Mesenteric fat pad (tissue), 1 donor: ENCODE results near the gene TRIM29. TPM values are rescaled to one million over a fixed set of nuclear protein-coding genes. Genes with fewer than 3 reads are reported as not detected.
A peak's percentile ranks its signal among the peaks of the same experiment; 100 is the strongest.
"Not testable (repeated sequence)": the region's sequence is repeated elsewhere in the genome, so short reads cannot be mapped to it uniquely, and the experiment has no call there.

ENCODE experiments used
- DNase-seq: peaks from one replicate; pipeline ENCODE4 v3.0.0-alpha.2; 2020; ENCODE audit warnings: low spot score
- total RNA-seq: library from RNA; stranded (reverse); fragmentation: NEBNext Ultra II Directional; extraction: Animal tissue kit (Norgen Biotek cat#: 25700); gene quantifications from one replicate; pipeline ENCODE4 v1.2.1, GENCODE V29; 2021
- donor health status: DM: yes; HTN: yes; CAD: no.

The TRIM29 gene
- total RNA-seq, 1 donor from 2014 or later, result 1.3 TPM

DNA sequence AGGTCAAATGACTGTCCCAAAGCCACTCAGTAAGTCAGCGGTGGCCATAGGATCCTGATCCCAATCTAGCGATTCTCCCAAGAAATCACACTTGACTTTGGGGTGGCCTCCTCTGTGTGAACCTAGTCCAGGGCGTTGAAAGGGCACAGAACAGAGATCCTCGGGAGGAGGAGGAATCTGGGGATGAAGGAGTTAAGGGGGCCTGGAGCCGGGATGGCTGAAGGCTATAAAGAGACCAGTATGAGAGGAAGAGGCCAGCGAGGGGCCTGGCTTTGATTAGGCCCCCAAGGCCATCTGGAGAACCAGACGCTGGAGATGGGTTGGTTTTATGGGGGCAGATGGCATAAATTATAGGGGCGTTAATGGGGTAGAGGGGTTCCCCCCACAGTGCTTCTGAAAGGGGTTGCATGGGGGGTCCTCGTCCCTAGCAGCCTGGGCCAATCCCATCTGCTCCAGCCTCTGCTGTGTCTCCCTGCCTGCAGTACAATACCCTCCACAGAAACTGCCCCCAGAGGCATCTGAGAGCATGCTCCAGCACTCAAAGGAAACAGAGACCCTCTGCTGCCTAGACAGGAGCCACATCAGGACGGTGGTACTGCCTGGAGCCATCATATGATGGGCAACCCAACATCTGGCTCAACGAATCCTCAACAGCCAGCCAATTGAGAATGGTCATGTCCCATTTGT lies 35.2 kb upstream of the TRIM29 start:
- peak; percentile 53 for DNase-seq

GRCh38 chr11:120172054-120172911 lies 34.4 kb upstream of the TRIM29 start:
- DNase-seq, result peak; percentile 89

DNA sequence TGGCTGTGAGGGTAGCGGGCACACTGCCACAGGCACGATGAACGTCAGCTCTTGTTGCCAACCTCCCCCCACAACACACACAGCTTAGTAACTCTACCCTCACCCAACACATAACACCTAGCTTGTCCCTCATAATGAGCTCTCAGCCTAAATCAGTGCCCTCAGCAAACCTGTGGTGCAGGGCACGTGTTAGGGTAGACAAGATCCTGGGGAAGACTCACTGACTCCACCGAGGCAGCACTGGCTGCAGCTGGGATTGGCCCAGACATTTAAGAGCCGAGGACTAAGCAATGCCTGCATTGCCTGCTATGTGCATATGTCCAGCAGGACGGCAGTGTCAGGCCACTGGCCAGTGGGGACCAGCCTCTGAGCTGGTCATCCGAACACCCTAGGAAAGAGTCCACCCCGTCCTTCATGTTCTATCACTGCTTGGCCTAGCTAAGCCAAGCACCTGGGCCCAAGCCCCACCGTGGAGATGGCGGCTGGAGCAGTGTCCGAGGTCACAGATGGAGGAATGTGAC lies 32.9 kb upstream of the TRIM29 start:
- DNase-seq, result no peak

DNA sequence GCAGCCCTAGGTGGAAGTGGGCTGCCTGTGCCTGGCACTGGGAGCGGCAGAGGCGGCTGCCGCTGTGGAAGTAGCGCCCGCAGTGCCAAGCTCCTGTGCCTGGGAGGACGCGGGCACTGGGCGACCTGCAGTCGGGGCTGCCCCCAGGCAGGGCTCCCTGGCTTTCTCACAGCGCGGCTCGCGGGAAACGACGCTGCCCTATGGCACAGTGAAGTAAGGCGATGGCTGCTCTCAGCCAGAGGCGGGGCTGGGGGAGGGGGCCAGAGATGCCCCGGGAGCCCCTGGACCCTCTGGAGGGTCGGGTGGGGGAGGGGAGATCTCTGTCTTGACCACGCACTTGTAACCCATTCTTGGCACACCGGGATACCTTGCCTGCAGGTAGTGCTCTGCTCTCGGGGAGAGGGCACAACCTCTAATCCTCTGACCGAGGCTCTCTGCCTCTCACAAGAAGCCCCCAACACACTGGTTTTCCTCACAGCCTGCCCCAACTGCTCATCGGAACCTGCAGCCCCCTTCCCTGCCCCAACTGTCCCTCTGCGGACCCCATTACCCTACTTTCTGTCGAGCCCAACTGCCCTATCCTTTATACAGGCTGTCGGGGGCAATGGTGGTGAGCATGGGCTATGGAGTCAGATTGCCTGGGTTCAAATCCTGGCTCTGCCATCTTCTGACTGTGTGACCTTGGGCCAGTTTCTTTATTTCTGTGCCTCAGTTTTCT lies 32.2 kb upstream of the TRIM29 start:
- peak; percentile 83 for DNase-seq

- DNase-seq, result peak; percentile 93
These were observed 31.2 kb upstream of the TRIM29 start for GRCh38 chr11:120168960-120169681.

GRCh38 chr11:120168108-120168959 lies 30.4 kb upstream of the TRIM29 start:
- peak; percentile 64 for DNase-seq

DNA sequence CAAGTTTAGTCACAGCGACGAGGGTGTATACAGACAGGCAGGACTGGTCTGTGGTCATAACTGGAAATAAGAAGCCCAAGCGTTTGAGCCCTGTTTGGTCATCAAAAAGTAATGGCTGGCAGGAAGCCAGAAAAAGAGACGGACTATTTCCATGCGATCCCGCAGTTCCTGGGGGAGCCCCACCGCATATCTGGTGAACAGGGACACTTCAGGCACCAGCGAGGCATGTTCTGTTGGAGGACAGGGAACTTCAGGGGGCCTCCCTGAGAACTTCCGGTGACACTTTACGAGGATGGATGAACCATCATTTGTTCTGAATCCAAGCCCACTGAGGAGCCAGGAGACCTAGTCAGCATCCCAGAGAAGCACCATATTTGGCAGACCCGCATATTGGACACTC lies 29.7 kb upstream of the TRIM29 start:
- DNase-seq, result no peak

DNA sequence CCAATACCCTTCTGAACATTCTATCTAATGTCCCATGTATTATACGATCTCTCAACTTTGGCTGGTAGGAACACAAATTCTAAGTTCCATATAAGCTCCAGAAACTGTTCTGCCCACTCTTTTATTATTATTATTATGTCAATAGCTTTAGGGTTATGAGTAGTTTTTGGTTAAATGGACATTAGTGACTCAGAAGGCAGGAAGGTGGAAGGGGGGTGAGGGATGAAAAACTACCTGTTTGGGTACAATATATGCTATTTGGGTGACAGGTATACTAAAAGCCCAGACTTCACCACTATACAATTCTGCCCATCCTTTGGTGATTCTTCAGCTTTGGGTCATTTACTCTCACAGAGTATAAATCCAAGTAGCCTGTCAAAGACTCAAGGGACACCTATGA lies 22.5 kb upstream of the TRIM29 start:
- DNase-seq, result no peak

DNA sequence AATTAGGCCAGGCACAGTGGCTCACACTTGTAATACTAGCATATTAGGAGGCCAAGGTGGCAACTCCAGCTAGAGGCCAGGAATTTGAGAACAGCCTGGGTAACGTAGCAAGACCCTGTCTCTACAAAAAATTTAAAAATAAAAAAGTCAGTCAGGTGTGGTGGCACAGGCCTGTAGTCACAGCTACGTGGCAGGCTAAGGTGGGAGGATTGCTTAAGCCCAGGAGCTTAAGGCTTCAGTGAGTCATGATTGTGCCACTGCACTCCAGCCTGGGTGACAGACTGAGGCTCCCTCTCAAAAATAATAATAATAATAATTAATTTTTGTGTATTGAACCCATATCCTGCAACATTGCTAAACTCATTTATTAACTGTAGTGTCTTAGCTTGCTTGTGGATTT lies 15.3 kb upstream of the TRIM29 start:
- DNase-seq, result no peak

DNA sequence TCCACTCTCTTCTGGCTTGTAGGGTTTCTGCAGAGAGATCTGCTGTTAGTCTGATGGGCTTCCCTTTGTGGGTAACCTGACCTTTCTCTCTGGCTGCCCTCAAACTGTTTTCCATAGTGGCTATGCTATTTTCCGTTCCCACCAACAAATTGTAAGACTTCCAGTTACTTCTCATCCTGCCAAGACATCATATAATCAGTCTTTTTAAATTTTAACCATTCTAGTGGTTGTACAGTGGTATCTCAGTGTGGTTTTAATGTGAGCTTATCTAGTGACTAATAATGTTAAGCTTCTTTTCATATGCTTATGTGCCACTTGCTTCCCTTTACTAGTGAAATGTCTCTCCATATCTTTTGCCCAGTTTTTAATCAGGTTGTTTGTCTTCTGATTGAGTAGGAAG lies 13.6 kb upstream of the TRIM29 start:
- DNase-seq, result no peak

DNA sequence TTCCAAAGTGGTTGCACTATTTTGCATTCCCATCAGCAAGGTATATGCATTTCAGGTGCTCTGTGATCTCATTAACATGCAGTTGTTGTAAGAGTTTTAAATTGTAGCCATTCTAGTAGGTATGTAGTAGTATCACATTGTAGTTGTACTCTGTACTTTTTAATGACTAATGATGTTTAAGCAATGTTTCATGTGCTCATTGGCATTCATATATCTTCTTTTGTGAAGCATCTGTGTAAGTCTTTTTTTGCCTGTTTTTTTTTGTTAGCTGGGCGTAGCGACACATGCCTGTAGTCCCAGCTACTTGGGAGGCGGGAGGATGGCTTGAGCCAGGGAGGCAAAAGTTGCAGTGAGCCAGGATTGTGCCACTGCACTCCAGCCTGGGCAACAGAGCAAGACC lies 11.3 kb upstream of the TRIM29 start:
- DNase-seq, result no peak

- DNase-seq, result peak; percentile 71
These were observed 10.0 kb upstream of the TRIM29 start for GRCh38 chr11:120147950-120148270.

DNA sequence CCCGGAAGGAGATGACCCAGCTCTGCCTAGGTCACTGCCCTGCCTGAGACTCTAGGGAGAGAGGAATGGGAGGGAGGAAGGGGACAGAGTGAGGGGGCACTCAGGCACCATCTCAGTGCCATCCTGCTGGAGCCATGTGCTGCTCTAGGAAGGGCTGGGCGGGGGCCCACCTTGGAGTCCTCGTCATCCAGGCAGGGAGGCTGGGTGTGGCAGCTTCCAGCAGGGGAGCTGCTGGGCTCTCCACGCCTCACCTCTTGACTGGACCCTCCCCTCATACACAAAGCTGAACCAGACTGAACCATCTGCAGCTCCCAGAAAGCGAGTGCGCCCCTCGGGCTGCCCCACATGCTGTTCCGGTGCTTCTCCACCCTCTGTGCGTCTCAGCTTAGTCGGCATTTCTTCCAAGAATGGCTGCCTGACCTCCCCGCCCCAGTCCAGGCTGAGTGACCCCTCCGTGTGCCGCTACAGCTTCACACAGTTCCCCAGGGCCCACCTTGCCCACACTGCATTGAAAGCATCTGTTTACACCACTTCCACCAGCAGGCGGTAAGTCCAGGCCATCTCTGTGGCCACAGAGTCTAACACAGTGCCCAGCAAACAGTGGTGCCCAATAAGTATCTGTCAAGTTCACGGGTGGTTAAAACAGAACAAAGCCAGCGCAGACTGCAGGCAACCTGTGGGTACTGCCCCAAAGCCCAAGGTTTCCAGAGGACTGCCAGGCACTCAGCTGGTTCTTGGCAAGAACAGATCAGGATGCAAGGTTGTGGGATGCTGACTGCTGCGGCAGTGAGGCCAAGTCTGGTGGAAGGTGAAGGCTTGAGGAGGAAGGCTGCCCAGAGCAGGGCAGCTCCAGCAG lies 9.4 kb upstream of the TRIM29 start:
- peak; percentile 85 for DNase-seq

DNA sequence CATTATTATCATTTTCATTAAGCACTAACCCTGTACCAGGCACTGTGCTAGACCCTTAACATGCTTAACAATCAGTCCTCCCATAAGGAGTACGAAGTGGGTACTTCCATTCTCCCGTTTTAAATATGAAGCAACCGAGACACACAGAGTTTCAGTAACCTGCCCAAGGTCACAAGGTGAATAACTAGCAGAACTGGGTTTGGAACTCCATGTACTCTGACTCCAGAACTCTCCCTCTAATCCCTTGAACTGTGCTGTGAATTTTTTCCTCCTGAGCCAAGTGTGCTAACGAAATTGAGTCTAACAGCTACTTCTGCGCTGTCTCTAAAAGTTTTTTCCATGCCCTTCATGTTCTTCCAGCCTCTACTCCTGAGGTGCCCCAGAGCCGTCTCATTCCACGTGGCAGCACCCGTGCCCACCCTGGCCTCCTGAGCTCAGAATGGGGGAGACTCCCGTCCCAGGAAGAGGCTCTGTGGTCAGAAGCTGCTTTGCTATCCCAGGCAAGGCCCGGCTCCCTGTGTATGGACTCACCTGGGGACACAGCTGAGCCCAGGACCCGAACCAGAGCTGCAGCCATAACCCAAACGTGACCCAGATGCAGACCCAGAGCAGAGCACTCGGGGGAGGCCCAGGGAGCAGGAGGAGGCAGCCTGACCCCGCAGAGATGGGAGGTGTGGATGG lies 8.6 kb upstream of the TRIM29 start:
- peak; percentile 74 for DNase-seq

GRCh38 chr11:120144501-120144900 lies 6.6 kb upstream of the TRIM29 start:
- peak; percentile 51 for DNase-seq

DNA sequence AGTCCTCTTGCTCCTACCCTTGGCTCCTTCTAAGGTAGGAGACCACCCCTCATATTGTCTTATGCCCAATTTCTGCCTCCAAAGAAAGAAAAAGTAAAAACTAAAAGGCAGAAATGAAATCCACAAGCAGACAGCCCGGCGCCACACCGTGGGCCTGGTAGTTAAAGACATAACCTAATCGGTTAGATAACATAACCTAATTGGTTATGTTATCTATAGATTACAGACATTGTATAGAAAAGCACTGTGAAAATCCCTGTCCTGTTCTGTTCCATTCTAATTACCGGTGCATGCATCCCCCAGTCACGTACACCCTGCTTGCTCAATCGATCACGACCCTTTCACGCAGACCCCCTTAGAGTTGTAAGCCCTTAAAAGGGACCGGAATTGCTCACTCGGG lies 5.6 kb upstream of the TRIM29 start:
- DNase-seq, result not testable (repeated sequence)

- DNase-seq, result no peak
These were observed 4.7 kb upstream of the TRIM29 start for GRCh38 chr11:120142441-120143100.

DNA sequence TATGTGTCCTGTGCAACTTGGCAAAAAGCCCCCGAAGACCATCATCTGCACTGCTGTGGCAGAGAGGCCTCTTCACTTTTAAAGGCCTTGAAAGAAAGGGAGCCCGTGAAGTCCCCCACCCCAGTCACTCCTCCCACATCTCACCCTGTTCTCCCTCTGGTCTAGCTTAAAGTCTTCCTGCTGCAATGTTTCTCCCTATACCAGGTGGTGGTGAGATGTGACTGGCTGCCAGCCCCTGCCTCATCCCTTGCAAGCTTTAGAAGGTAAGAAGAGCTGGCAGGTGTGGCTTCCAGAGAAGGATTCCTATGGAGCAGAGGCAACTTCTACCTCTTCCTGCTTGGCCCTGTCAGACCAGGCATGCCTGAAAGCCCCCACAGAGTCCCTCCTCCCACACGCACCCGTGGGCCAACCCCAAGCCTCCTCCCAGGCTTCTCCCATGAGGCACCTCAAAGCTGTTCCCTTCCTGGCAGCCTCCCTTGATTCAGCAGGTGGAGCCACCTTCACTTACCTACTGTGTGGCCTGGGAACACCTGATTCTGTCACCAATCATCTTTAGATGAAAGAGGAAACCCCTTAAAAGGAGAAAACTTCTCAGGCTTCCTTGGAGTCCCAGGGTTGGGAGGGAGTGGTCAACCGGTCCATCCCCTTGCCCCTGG lies 4.0 kb upstream of the TRIM29 start:
- peak; percentile 60 for DNase-seq
